ENCODE measurements around the gene NDFIP1.

The NDFIP1 gene

GRCh38 chr5:142091922-142092321, 16.7 kb upstream of the NDFIP1 start:
- DNase-seq (ENCODE audit: low spot score) = no peak

GRCh38 chr5:142095035-142095434, 13.5 kb upstream of the NDFIP1 start:
- DNase-seq (ENCODE audit: low spot score) = no peak

- DNase-seq (ENCODE audit: low spot score) = no peak
Observed at GRCh38 chr5:142095651-142096330, 12.8 kb upstream of the NDFIP1 start.

- DNase-seq (ENCODE audit: low spot score) = no peak
Observed at GRCh38 chr5:142096382-142096781, 12.2 kb upstream of the NDFIP1 start.

GRCh38 chr5:142097681-142098080, 10.9 kb upstream of the NDFIP1 start:
- DNase-seq (ENCODE audit: low spot score) = no peak

- DNase-seq (ENCODE audit: low spot score) = no peak
Observed at GRCh38 chr5:142098275-142098674, 10.3 kb upstream of the NDFIP1 start.

GRCh38 chr5:142098931-142099330, 9.6 kb upstream of the NDFIP1 start:
- DNase-seq (ENCODE audit: low spot score) = no peak

GRCh38 chr5:142100307-142100706, 8.3 kb upstream of the NDFIP1 start:
- no peak for DNase-seq (ENCODE audit: low spot score)

GRCh38 chr5:142102980-142103740, 5.4 kb upstream of the NDFIP1 start:
- DNase-seq (ENCODE audit: low spot score) = no peak

- DNase-seq (ENCODE audit: low spot score) = no peak
Observed at GRCh38 chr5:142104491-142104890, 4.1 kb upstream of the NDFIP1 start.

- DNase-seq (ENCODE audit: low spot score) = no peak
Observed at GRCh38 chr5:142106061-142106460, 2.5 kb upstream of the NDFIP1 start.

- DNase-seq (ENCODE audit: low spot score) = no peak
Observed at GRCh38 chr5:142107036-142107735, 1.4 kb upstream of the NDFIP1 start.

GRCh38 chr5:142107736-142108431, 695 bp upstream of the NDFIP1 start:
- no peak for DNase-seq (ENCODE audit: low spot score)

GRCh38 chr5:142109331-142110045, 909 bp downstream of the NDFIP1 start:
- peak; percentile 42 for DNase-seq (ENCODE audit: low spot score)

- DNase-seq (ENCODE audit: low spot score) = peak; percentile 56
Observed at GRCh38 chr5:142110046-142110531, 1.5 kb downstream of the NDFIP1 start.

- DNase-seq (ENCODE audit: low spot score) = no peak
Observed at GRCh38 chr5:142110988-142111687, 2.6 kb downstream of the NDFIP1 start.

GRCh38 chr5:142114687-142115086, 6.1 kb downstream of the NDFIP1 start:
- no peak for DNase-seq (ENCODE audit: low spot score)

- no peak for DNase-seq (ENCODE audit: low spot score)
Observed at GRCh38 chr5:142115937-142116614, 7.5 kb downstream of the NDFIP1 start.

- no peak for DNase-seq (ENCODE audit: low spot score)
Observed at GRCh38 chr5:142117579-142118151, 9.1 kb downstream of the NDFIP1 start.

GRCh38 chr5:142118155-142118686, 9.6 kb downstream of the NDFIP1 start:
- no peak for DNase-seq (ENCODE audit: low spot score)
